GM12878 (cell line): ENCODE results near the gene EXD3. TPM values are rescaled to one million over a fixed set of nuclear protein-coding genes. Genes with fewer than 3 reads are reported as not detected.
A peak's percentile ranks its signal among the peaks of the same experiment; 100 is the strongest.

ENCODE experiments used
- ATAC-seq: fragments of 200-7000 bp; cut with Tn5 transposase; 3 replicates; pipeline ENCODE4 v1.9.1; 2020; ENCODE audit warnings: mild to moderate bottlenecking, moderate library complexity
- BruUV-seq: library from RNA; stranded (reverse); fragments of 400-500 nt; replicated peaks from 2 replicates; lab custom pipeline; 2021; lab: Mats Ljungman, UMichigan
- CTCF ChIA-PET: fragments of 300-600 bp; sonication (Branson Sonifier 250); formaldehyde crosslinking; extraction: SDS; loops from one replicate; lab custom pipeline; 2021; ENCODE audit warnings: inconsistent platforms; lab: Yijun Ruan, JAX
- POLR2A ChIA-PET: fragments of 350-600 bp; formaldehyde crosslinking; extraction: SDS; loops from one replicate; lab custom pipeline; 2021; ENCODE audit warnings: inconsistent platforms; lab: Charles Lee
- RAD21 ChIA-PET: fragments of 300-600 bp; sonication (Branson Sonifier 250); formaldehyde crosslinking; loops from one replicate; lab custom pipeline; 2023; ENCODE audit warnings: antibody characterized with exemption; ENCODE audit not compliant: unreplicated experiment; lab: Charles Lee
- SMC1A ChIA-PET: fragments of 300-600 bp; sonication (Branson Sonifier 250); formaldehyde crosslinking; loops from one replicate; lab custom pipeline; 2023; ENCODE audit not compliant: unreplicated experiment, uncharacterized antibody; lab: Charles Lee
- DNase-seq: peaks from one replicate; pipeline ENCODE4 v3.0.0-alpha.2; 2011; ENCODE audit warnings: low read depth, low spot score
- FAIRE-seq: peaks from 3 replicates; lab custom pipeline; 2011; peaks lifted over from hg19 to GRCh38; lab: Jason Lieb, UNC
- H2AFZ ChIP-seq: 2 replicates; pipeline ENCODE4 v1.6.0; 2011; ENCODE audit warnings: low read depth, low read length, control low read depth; ENCODE audit not compliant: control insufficient read depth
- H3K27ac ChIP-seq: 2 replicates; pipeline ENCODE4 v1.5.1; 2011; ENCODE audit warnings: control low read depth; ENCODE audit not compliant: control insufficient read depth, insufficient read depth
- H3K27me3 ChIP-seq, 2 experiments: replicated peaks in 1 of 2; 2 replicates each; pipeline versions ENCODE4 v1.6.0 to v1.6.1; 2011; ENCODE audit warnings: low read length in 1 of 2; ENCODE audit not compliant: control insufficient read depth in 2 of 2, insufficient read depth in 2 of 2
- H3K36me3 ChIP-seq, 2 experiments: 2 replicates each; pipeline ENCODE4 v1.5.1; 2011; ENCODE audit warnings: low read length in 1 of 2; ENCODE audit not compliant: control insufficient read depth in 2 of 2, insufficient read depth in 2 of 2
- H3K4me1 ChIP-seq: 2 replicates; pipeline ENCODE4 v1.6.1; 2011; ENCODE audit warnings: mild to moderate bottlenecking, low read length, moderate library complexity, mixed read lengths; ENCODE audit not compliant: control insufficient read depth, insufficient read depth
- H3K4me2 ChIP-seq: 2 replicates; pipeline ENCODE4 v1.6.0; 2011; ENCODE audit warnings: control low read depth; ENCODE audit not compliant: control insufficient read depth, insufficient read depth
- H3K4me3 ChIP-seq: fragments of 200-600 bp; sonication (generic); 2 replicates; pipeline ENCODE4 v1.5.1; 2016
- H3K79me2 ChIP-seq: 2 replicates; pipeline ENCODE4 v1.6.0; 2011; ENCODE audit warnings: low read length; ENCODE audit not compliant: control insufficient read depth, insufficient read depth
- H3K9ac ChIP-seq: 2 replicates; pipeline ENCODE4 v1.8.0; 2011; ENCODE audit warnings: low read length, control low read depth, mixed read lengths; ENCODE audit not compliant: control insufficient read depth, insufficient read depth
- H3K9me3 ChIP-seq: replicated peaks from 3 replicates; pipeline ENCODE4 v1.5.1; 2011; ENCODE audit warnings: mild to moderate bottlenecking, low read length; ENCODE audit not compliant: control insufficient read depth, insufficient read depth
- H4K20me1 ChIP-seq: 2 replicates; pipeline ENCODE4 v1.6.0; 2011; ENCODE audit not compliant: control insufficient read depth, insufficient read depth
- POLR2A ChIP-seq: IDR thresholded peaks from 2 replicates; pipeline ENCODE4 v1.6.1; 2011; ENCODE audit warnings: low read depth, mild to moderate bottlenecking, low read length
- TARDBP ChIP-seq: IDR thresholded peaks from 2 replicates; pipeline ENCODE4 v1.6.1; 2016; ENCODE audit warnings: borderline replicate concordance
- ZNF384 ChIP-seq: IDR thresholded peaks from 2 replicates; pipeline ENCODE4 v1.6.1; 2012; ENCODE audit warnings: low read depth, mild to moderate bottlenecking, low read length, improper control_type of control experiment, borderline replicate concordance
- WGBS: methylation state at CpG from one replicate; pipeline ENCODE4 v1.1.6; 2016; ENCODE audit warnings: low lambda C conversion rate; ENCODE audit not compliant: insufficient replicate concordance, insufficient coverage; ENCODE audit errors: missing lambda C conversion rate; 5-methylcytosine and 5-hydroxymethylcytosine counted together
- in situ Hi-C: fragments of 300-500 bp; cut with MboI; formaldehyde crosslinking; loops from 9 replicates; pipeline ENCODE4 v1.14.3; 2018; ENCODE audit warnings: mixed read lengths
- intact Hi-C: fragments of 100-400 bp; cut with micrococcal nuclease; formaldehyde crosslinking; loops from one replicate; pipeline ENCODE4 v1.14.2; 2022; ENCODE audit not compliant: unreplicated experiment
- polyA plus RNA-seq, 11 experiments: library from polyadenylated mRNA; depleted of rRNA in 4 of 11; unstranded in 6 of 11; stranded (reverse) in 5 of 11; fragments of >200 nt; fragmentation: Nextera tagmentation in 4 of 11; fragmentation: Illumina TruSeq in 1 of 11; extraction: Ambion mirVana in 4 of 11; extraction: Trizol in 1 of 11; gene quantifications; 1 replicate in 1 of 11; 2 replicates in 10 of 11; pipeline versions ENCODE4 v1.2.1 to v1.2.3, GENCODE V29; 2011 to 2016; ENCODE audit warnings: inconsistent platforms in 2 of 11, missing spikeins in 2 of 11, low read depth in 1 of 11
- total RNA-seq, 4 experiments: library from RNA; depleted of rRNA in 3 of 4; stranded (reverse); fragments of >200 nt in 3 of 4; fragmentation: Illumina TruSeq in 1 of 4; extraction: Trizol in 1 of 4; gene quantifications; 2 replicates each; pipeline versions ENCODE4 v1.2.1 to v1.2.3, GENCODE V29; 2013 to 2021
- TF ChIP-seq, protein P1 (sequence below): fragments of 450-650 bp; IDR thresholded peaks from 2 replicates; pipeline ENCODE4 v1.6.1; 2017; ENCODE audit warnings: borderline replicate concordance
- TF ChIP-seq, protein P2 (sequence below): fragments of 450-650 bp; IDR thresholded peaks from 2 replicates; pipeline ENCODE4 v1.6.1; 2017; ENCODE audit warnings: mild to moderate bottlenecking, moderate library complexity

EXD3 gene
- total and polyA plus RNA-seq, 10 of the 15 experiments (the other 5 are each of a cell fraction or from before 2014, with no cell fraction given) = 0.21 to 7.1 (median 3.6) TPM

DNA sequence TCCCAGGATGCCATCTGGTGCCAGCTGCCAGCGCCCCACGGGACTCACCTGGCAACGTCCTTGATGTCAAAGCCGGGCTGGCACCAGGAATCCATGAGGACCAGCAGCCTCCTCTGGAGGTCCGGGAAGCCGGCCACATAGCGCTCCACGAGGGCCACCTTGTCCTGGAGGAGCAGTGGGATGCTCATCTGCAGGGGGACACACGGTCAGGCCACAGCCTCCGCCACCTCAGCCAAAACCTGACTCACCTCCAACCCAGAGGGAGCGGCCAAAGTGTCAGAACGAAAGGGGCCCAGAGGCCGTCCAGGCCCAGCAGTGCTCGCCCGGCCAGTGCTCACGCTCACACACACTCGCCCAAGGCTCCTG lies 56.5 kb downstream of the EXD3 start (continued):
- TF ChIP-seq, protein P1, sequence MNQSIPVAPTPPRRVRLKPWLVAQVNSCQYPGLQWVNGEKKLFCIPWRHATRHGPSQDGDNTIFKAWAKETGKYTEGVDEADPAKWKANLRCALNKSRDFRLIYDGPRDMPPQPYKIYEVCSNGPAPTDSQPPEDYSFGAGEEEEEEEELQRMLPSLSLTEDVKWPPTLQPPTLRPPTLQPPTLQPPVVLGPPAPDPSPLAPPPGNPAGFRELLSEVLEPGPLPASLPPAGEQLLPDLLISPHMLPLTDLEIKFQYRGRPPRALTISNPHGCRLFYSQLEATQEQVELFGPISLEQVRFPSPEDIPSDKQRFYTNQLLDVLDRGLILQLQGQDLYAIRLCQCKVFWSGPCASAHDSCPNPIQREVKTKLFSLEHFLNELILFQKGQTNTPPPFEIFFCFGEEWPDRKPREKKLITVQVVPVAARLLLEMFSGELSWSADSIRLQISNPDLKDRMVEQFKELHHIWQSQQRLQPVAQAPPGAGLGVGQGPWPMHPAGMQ = no peak
- TF ChIP-seq ZNF384 = no peak

DNA sequence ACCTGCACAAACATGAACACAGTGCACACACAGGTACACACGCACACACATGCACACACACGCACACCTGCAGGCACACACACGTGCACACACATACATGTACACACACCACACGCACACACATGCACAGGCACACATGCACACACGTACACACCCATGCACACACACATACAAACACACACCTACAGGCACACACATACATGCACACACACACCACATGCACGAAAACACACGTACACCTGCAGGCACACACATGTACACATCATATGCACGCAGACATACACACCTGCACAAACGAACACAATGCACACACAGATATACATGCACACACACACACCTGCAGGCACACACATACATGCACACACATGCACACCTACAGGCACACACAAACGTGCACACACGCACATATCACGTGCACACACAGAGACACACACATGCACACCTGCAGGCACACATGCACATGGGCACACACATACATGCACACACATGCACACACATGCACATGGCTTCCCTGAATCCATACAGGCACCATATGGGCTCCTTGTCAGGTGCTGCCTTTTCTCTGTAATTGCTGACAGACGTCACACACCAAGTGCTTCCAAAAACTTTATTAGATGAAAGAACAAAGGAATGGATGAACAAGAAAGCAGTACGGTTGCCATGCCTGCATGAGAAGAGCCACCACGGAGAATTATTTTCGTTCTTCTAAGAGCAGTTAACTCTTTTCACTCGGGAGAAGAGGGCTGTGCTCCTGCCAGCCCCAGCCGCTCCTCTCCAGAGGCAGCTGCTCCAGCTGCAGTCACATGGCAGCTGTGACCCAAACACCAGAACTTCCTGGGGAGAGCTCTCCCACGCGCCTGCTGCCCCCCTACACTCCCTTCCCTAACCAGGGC lies 57.2 kb downstream of the EXD3 start:
- no peaks in the 10 kb centered on the region for H3K79me2 ChIP-seq
- no TSS peak for BruUV-seq
- no peak overlapping the region for H3K9ac ChIP-seq
- H3K27me3 ChIP-seq = no peaks in the 10 kb centered on the region
- no peaks in the 10 kb centered on the region; the same call in 2 of the 3 replicates for H3K9me3 ChIP-seq
- intact Hi-C loops = no loop called here
- TF ChIP-seq POLR2A (peak; percentile 4; the same call in 1 of the 2 replicates), TARDBP (peak; percentile 39; the same call in 1 of the 2 replicates)
- TF ChIP-seq, protein P2, sequence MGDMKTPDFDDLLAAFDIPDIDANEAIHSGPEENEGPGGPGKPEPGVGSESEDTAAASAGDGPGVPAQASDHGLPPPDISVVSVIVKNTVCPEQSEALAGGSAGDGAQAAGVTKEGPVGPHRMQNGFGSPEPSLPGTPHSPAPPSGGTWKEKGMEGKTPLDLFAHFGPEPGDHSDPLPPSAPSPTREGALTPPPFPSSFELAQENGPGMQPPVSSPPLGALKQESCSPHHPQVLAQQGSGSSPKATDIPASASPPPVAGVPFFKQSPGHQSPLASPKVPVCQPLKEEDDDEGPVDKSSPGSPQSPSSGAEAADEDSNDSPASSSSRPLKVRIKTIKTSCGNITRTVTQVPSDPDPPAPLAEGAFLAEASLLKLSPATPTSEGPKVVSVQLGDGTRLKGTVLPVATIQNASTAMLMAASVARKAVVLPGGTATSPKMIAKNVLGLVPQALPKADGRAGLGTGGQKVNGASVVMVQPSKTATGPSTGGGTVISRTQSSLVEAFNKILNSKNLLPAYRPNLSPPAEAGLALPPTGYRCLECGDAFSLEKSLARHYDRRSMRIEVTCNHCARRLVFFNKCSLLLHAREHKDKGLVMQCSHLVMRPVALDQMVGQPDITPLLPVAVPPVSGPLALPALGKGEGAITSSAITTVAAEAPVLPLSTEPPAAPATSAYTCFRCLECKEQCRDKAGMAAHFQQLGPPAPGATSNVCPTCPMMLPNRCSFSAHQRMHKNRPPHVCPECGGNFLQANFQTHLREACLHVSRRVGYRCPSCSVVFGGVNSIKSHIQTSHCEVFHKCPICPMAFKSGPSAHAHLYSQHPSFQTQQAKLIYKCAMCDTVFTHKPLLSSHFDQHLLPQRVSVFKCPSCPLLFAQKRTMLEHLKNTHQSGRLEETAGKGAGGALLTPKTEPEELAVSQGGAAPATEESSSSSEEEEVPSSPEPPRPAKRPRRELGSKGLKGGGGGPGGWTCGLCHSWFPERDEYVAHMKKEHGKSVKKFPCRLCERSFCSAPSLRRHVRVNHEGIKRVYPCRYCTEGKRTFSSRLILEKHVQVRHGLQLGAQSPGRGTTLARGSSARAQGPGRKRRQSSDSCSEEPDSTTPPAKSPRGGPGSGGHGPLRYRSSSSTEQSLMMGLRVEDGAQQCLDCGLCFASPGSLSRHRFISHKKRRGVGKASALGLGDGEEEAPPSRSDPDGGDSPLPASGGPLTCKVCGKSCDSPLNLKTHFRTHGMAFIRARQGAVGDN = no peak
- ATAC-seq = no peak
- H3K36me3 ChIP-seq = no peaks in the 10 kb centered on the region
- H3K4me1 ChIP-seq = no peaks in the 10 kb centered on the region
- H3K4me2 ChIP-seq = no peak overlapping the region
- ChIA-PET CTCF (no interaction called here), SMC1A (no interaction called here), RAD21 (no interaction called here), POLR2A (no interaction called here)
- DNase-seq = no peak
- in situ Hi-C loops = no loop called here
- no peak overlapping the region for H3K27ac ChIP-seq
- no peak overlapping the region for H3K4me3 ChIP-seq
- no peak for FAIRE-seq
- 76% methylated on average over 20 of the region's 20 CpGs for WGBS
- H2AFZ ChIP-seq = no peak overlapping the region
- no peaks in the 10 kb centered on the region for H4K20me1 ChIP-seq
